Uterus (tissue), 4 donors: Measurements from ENCODE around the gene PTPRM. TPM values are rescaled to one million over a fixed set of nuclear protein-coding genes. Genes with fewer than 3 reads are reported as not detected.

Experiments used
- DNase-seq, 2 donors: peaks; one replicate each; pipeline ENCODE4 v3.0.0-alpha.2; 2019 to 2020
- H3K27ac ChIP-seq, 2 donors: fragments of 200-600 bp; sonication (generic); 1 replicate in 1 of 2; 2 replicates in 1 of 2; pipeline ENCODE4 v1.5.1; 2016 to 2018
- H3K27me3 ChIP-seq, 2 donors: fragments of 200-600 bp; sonication (generic); one replicate each; pipeline ENCODE4 v1.5.1; 2018 to 2019; ENCODE audit warnings: control low read depth in 1 of 2
- H3K36me3 ChIP-seq, 2 donors: fragments of 200-600 bp; sonication (generic); one replicate each; pipeline ENCODE4 v1.5.1; 2019; ENCODE audit warnings: control low read depth in 1 of 2
- H3K4me1 ChIP-seq, 2 donors: fragments of 200-600 bp; sonication (generic); one replicate each; pipeline ENCODE4 v1.5.1; 2018 to 2019; ENCODE audit warnings: control low read depth in 1 of 2
- H3K4me3 ChIP-seq, 2 donors: fragments of 200-600 bp; sonication (generic); 1 replicate in 1 of 2; 2 replicates in 1 of 2; pipeline ENCODE4 v1.5.1; 2018 to 2019; ENCODE audit warnings: mild to moderate bottlenecking in 1 of 2
- H3K9me3 ChIP-seq, 2 donors: fragments of 200-600 bp; sonication (generic); one replicate each; pipeline ENCODE4 v1.5.1; 2019; ENCODE audit warnings: control low read depth in 1 of 2
- CTCF ChIP-seq, 4 experiments: fragments of 200-600 bp in 2 of 4; fragments of 450-650 bp in 2 of 4; sonication (generic) in 2 of 4; IDR thresholded peaks; one replicate each; pipeline ENCODE4 v1.5.1; 2016 to 2019; ENCODE audit warnings: antibody characterized with exemption in 4 of 4, mild to moderate bottlenecking in 2 of 4, moderate library complexity in 1 of 4
- POLR2A ChIP-seq, 2 donors: fragments of 450-650 bp; IDR thresholded peaks; one replicate each; pipeline ENCODE4 v1.6.1; 2016; ENCODE audit warnings: antibody characterized with exemption in 2 of 2, mild to moderate bottlenecking in 1 of 2, moderate library complexity in 1 of 2
- intact Hi-C: fragments of 100-400 bp; cut with DNase I; formaldehyde crosslinking; loops from one replicate; pipeline ENCODE4 v1.15.1; 2023; ENCODE audit warnings: low total_unique reads
- total RNA-seq, 4 donors: library from RNA; depleted of rRNA in 3 of 4; stranded (reverse); fragments of >200 nt in 3 of 4; gene quantifications; one replicate each; pipeline versions ENCODE4 v1.1.0 to v1.2.4, GENCODE V29; 2014 to 2023
- donor health status: DM: yes; HTN: yes; CAD: no.

PTPRM gene
- total RNA-seq, 4 donors from 2014 or later: 62.0 to 127 (median 85.7) TPM

DNA sequence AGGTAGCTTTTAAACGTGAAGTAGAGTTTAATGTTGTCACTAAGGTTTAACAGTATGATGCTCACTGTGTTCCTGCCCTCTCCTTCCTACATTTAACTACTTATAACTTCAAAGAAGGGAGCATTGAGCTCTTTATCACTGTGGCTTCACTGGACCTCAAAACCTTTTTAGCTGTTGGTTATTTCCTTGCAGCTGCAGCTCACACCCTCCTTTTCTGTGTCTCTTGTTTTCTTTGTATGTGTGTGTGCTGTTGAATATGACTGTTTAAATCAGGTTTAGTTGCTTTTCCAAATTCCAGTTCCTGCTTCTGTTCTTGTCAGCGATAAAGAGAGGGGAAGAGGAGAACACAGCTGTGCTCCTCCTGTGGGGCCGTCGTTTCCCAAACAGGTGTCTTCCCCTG is 208.0 kb downstream of the PTPRM start:
- Histone ChIP-seq H3K27ac (no peak overlapping the region), H3K27me3 (no peaks in the 10 kb centered on the region), H3K36me3 (no peaks in the 10 kb centered on the region), H3K9me3 (no peaks in the 10 kb centered on the region), H3K4me1 (no peaks in the 10 kb centered on the region), H3K4me3 (no peak overlapping the region)
- TF ChIP-seq CTCF (IDR thresholded peaks at IDR 0.05): no peak
- no peak for TF ChIP-seq POLR2A (IDR thresholded peaks at IDR 0.05)
- no peak for DNase-seq
- intact Hi-C loops: no loop called here

- H3K27me3 ChIP-seq: no peaks in the 10 kb centered on the region
- no peaks in the 10 kb centered on the region for H3K9me3 ChIP-seq
- no peaks in the 10 kb centered on the region for H3K4me1 ChIP-seq
- no peak overlapping the region for H3K27ac ChIP-seq
- no peaks in the 10 kb centered on the region for H3K36me3 ChIP-seq
- no peak for TF ChIP-seq CTCF (IDR thresholded peaks at IDR 0.05)
- no peak for TF ChIP-seq POLR2A (IDR thresholded peaks at IDR 0.05)
- no peak for DNase-seq
- H3K4me3 ChIP-seq: no peak overlapping the region
- intact Hi-C loops: no loop called here
Observed at GRCh38 chr18:7775843-7776242, 208.7 kb downstream of the PTPRM start.

DNA sequence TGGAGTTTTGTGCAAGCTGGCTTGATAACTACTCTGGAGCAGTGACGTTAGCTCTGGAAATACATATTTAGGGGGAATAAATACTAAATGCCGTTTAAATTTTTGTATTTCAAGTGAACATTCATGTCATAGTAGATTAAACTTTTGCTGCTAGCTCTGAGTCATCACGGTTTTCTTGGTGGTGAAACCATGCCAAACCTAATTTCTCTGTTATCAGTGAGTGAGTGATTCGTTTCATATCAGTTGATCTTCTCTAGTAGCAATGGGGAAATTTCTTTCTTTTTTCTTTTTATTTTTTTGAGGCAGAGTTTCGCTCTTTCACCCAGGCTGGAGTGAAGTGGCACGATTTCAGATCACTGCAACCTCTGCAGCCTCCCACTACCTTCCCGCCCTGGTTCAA is 211.1 kb downstream of the PTPRM start:
- H3K4me1 ChIP-seq: no peaks in the 10 kb centered on the region
- H3K27me3 ChIP-seq: no peaks in the 10 kb centered on the region
- no peaks in the 10 kb centered on the region for H3K9me3 ChIP-seq
- no peak overlapping the region for H3K27ac ChIP-seq
- intact Hi-C loops: no loop called here
- no peak for DNase-seq
- no peaks in the 10 kb centered on the region for H3K36me3 ChIP-seq
- H3K4me3 ChIP-seq: no peak overlapping the region
- no peak for TF ChIP-seq POLR2A (IDR thresholded peaks at IDR 0.05)
- TF ChIP-seq CTCF (IDR thresholded peaks at IDR 0.05): no peak

- TF ChIP-seq POLR2A (IDR thresholded peaks at IDR 0.05) (no peak), CTCF (IDR thresholded peaks at IDR 0.05) (no peak)
- H3K4me3 ChIP-seq: no peak overlapping the region
- no peaks in the 10 kb centered on the region for H3K36me3 ChIP-seq
- H3K27me3 ChIP-seq: no peaks in the 10 kb centered on the region
- intact Hi-C loops: no loop called here
- no peak overlapping the region for H3K27ac ChIP-seq
- no peaks in the 10 kb centered on the region for H3K4me1 ChIP-seq
- no peak for DNase-seq
- no peaks in the 10 kb centered on the region for H3K9me3 ChIP-seq
Observed at GRCh38 chr18:7779211-7779610, 212.1 kb downstream of the PTPRM start.

DNA sequence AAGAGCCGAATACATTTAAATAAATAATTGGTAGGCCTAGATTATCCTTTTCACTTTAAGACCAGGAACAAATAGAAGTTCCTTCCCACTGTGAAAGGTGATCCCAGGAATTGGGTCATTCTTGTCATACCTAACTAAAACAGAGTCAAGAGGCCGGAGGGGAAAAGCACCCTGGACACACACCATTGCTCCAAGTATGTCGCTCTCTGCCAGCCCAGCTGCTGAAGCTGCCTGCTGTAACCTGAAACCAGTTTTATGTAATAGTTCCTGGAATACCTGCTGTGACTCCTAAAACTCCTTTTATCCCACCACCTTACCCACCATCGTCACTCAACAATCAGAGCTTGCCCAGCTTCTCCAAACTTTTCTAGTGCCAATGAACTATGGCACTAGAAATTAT is 217.1 kb downstream of the PTPRM start:
- H3K9me3 ChIP-seq: no peaks in the 10 kb centered on the region
- no peak for DNase-seq
- no peaks in the 10 kb centered on the region for H3K4me1 ChIP-seq
- no peak overlapping the region for H3K4me3 ChIP-seq
- no peaks in the 10 kb centered on the region for H3K27me3 ChIP-seq
- H3K36me3 ChIP-seq: no peaks in the 10 kb centered on the region
- intact Hi-C loops: no loop called here
- TF ChIP-seq POLR2A (IDR thresholded peaks at IDR 0.05): no peak
- H3K27ac ChIP-seq: no peak overlapping the region

DNA sequence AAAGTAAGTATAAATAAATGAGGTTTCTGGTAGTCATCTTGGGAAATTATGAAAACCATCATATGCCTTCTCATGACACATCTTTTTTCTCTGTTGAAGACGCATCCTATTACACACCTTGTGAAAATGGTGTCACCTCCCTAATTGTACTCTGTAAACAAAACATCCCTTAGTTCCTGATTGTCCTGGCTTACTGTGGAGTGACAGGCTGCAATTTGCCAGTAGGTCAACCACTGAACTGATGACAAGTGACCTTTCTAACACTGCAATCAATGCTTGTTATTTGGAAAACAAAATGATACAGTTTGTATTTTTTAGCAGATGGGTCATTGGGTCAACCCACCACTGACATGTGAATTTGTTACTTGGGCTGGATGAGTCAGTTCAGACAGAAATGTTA is 219.5 kb downstream of the PTPRM start:
- TF ChIP-seq POLR2A (IDR thresholded peaks at IDR 0.05) (no peak), CTCF (IDR thresholded peaks at IDR 0.05) (no peak)
- no peaks in the 10 kb centered on the region for H3K27me3 ChIP-seq
- H3K9me3 ChIP-seq: no peaks in the 10 kb centered on the region
- H3K27ac ChIP-seq: no peak overlapping the region
- H3K36me3 ChIP-seq: no peaks in the 10 kb centered on the region
- H3K4me1 ChIP-seq: no peaks in the 10 kb centered on the region
- intact Hi-C loops: no loop called here
- no peak for DNase-seq
- H3K4me3 ChIP-seq: no peak overlapping the region
